A549 (cell line): ENCODE results near the gene FBXL13. TPM values are rescaled to one million over a fixed set of nuclear protein-coding genes. Genes with fewer than 3 reads are reported as not detected.

ENCODE experiments used
- ATAC-seq, 2 experiments: fragments of 200-7000 bp in 1 of 2; fragments of >200 bp in 1 of 2; cut with Nextera tagmentation in 1 of 2; cut with Tn5 transposase in 1 of 2; 3 replicates each; pipeline versions ENCODE4 v1.8.0 to v1.9.1; 2018 to 2020; ENCODE audit warnings: mild to moderate bottlenecking in 1 of 2, moderate library complexity in 1 of 2
- CTCF ChIA-PET: fragments of 300-600 bp; sonication (Branson Sonifier 250); formaldehyde crosslinking; extraction: SDS; loops from one replicate; lab custom pipeline; 2021; ENCODE audit warnings: antibody characterized with exemption, inconsistent platforms; lab: Yijun Ruan, JAX
- POLR2A ChIA-PET: fragments of 350-600 bp; formaldehyde crosslinking; extraction: SDS; loops from one replicate; lab custom pipeline; 2021; ENCODE audit warnings: antibody characterized with exemption, inconsistent platforms; lab: Yijun Ruan, JAX
- DNase-seq, 2 experiments: peaks; one replicate each; pipeline versions ENCODE4 v3.0.0 to v3.0.0-alpha.2; 2011 to 2016; ENCODE audit warnings: low read depth in 1 of 2, low spot score in 1 of 2
- FAIRE-seq: peaks from 2 replicates; lab custom pipeline; 2011; peaks lifted over from hg19 to GRCh38; lab: Jason Lieb, UNC
- H3K27ac ChIP-seq, 2 experiments: fragments of >200 bp; sonication (Bioruptor Twin); formaldehyde crosslinking; 3 replicates each; pipeline ENCODE4 v1.5.1; 2016 to 2017
- H3K4me1 ChIP-seq: fragments of >200 bp; sonication (Bioruptor Twin); formaldehyde crosslinking; 3 replicates; pipeline ENCODE4 v1.6.1; 2016
- H3K4me2 ChIP-seq: fragments of >200 bp; sonication (Bioruptor Twin); formaldehyde crosslinking; 3 replicates; pipeline ENCODE4 v1.6.1; 2016
- H3K4me3 ChIP-seq: fragments of >200 bp; sonication (Bioruptor Twin); formaldehyde crosslinking; 3 replicates; pipeline ENCODE4 v1.5.1; 2016
- H3K9me3 ChIP-seq: fragments of >200 bp; sonication (Bioruptor Twin); formaldehyde crosslinking; 3 replicates; pipeline ENCODE4 v1.6.1; 2016
- CEBPB ChIP-seq, 2 experiments: fragments of >200 bp in 1 of 2; sonication (Bioruptor Twin) in 1 of 2; formaldehyde crosslinking in 1 of 2; IDR thresholded peaks; 2 replicates each; pipeline ENCODE4 v1.6.1; 2012 to 2016
- FOSL2 ChIP-seq, 2 experiments: fragments of 450-650 bp in 1 of 2; fragments of >200 bp in 1 of 2; sonication (Bioruptor Twin) in 1 of 2; formaldehyde crosslinking; IDR thresholded peaks; 2 replicates each; pipeline versions ENCODE4 v1.5.0 to v1.6.1; 2016 to 2020; ENCODE audit warnings: mild to moderate bottlenecking in 1 of 2, moderate library complexity in 1 of 2
- GATA3 ChIP-seq: IDR thresholded peaks from 2 replicates; pipeline ENCODE4 v1.6.1; 2012; ENCODE audit warnings: borderline replicate concordance
- HOXB13 ChIP-seq: fragments of 250-450 bp; sonication (Bioruptor Pico); IDR thresholded peaks from 2 replicates; pipeline ENCODE4 v1.5.0; 2020; ENCODE audit warnings: low read depth, mild to moderate bottlenecking, moderate library complexity
- JUNB ChIP-seq: fragments of >200 bp; sonication (Bioruptor Twin); formaldehyde crosslinking; IDR thresholded peaks from 2 replicates; pipeline ENCODE4 v1.6.1; 2016
- MAFK ChIP-seq: fragments of 450-650 bp; IDR thresholded peaks from 2 replicates; pipeline ENCODE4 v1.6.1; 2014; ENCODE audit not compliant: partially characterized antibody
- POLR2A ChIP-seq: IDR thresholded peaks from 2 replicates; pipeline ENCODE4 v1.6.1; 2012; ENCODE audit warnings: mild to moderate bottlenecking, low read length
- RCOR1 ChIP-seq: fragments of 150-350 bp; IDR thresholded peaks from 2 replicates; pipeline ENCODE4 v1.6.1; 2014; ENCODE audit warnings: antibody characterized with exemption, low read length, low read depth
- SREBF2 ChIP-seq: fragments of 450-650 bp; IDR thresholded peaks from 2 replicates; pipeline ENCODE4 v1.6.1; 2014; ENCODE audit warnings: mild to moderate bottlenecking, moderate library complexity
- WGBS: methylation state at CpG from one replicate; pipeline ENCODE4 v1.1.6; 2017; ENCODE audit errors: missing lambda C conversion rate; 5-methylcytosine and 5-hydroxymethylcytosine counted together
- polyA plus RNA-seq, 4 experiments: library from polyadenylated mRNA; depleted of rRNA in 3 of 4; stranded (reverse); fragments of >200 nt; fragmentation: RNase III in 1 of 4; extraction: RNeasy Plus Mini Kit Qiagen cat#74134 plus additional on column Dnase treatment in 1 of 4; gene quantifications; 2 replicates in 3 of 4; 3 replicates in 1 of 4; pipeline ENCODE4 v1.2.3, GENCODE V29; 2011 to 2017
- TF ChIP-seq, protein P1 (sequence below): IDR thresholded peaks from 2 replicates; pipeline ENCODE4 v1.6.1; 2012
- TF ChIP-seq, protein P2 (sequence below): IDR thresholded peaks from 2 replicates; pipeline ENCODE4 v1.6.1; 2012
- TF ChIP-seq, protein P3 (sequence below): fragments of 150-350 bp; IDR thresholded peaks from 2 replicates; pipeline ENCODE4 v1.6.1; 2014; ENCODE audit warnings: low read depth, mild to moderate bottlenecking, low read length
- TF ChIP-seq, protein P4 (sequence below): fragments of >200 bp; sonication (Bioruptor Twin); formaldehyde crosslinking; IDR thresholded peaks from 3 replicates; pipeline ENCODE4 v1.6.1; 2016
- TF ChIP-seq, protein P5 (sequence below): fragments of 200-600 bp; sonication (generic); IDR thresholded peaks from 2 replicates; pipeline ENCODE4 v1.6.1; 2016; ENCODE audit warnings: antibody characterized with exemption, mild to moderate bottlenecking, moderate library complexity

Gene FBXL13
- polyA plus RNA-seq, 2 of the 4 experiments (the other 2 are of a cell fraction): 0.45 to 0.70 TPM

DNA sequence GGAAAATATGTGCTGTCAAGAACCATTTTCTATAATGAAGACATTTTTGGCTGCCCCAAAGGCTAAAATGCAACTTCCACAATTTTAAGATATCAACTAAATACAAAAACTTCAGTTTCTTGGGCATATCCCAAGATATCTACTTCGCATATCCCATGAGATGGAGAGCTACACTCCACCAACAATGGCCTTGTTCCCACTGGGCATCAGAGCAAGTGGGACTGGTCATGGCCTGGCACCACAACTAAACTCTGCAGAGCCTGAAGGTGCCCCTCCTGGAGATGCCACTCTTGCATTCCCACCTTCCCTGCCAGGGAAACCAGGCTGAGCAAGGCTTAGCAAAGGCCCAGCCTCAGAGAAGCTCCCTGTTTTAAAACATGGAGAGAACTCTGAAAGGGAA lies 237.6 kb downstream of the FBXL13 start:
- peak in 1 of 2 experiments; percentile 30; a peak in 1 of 6 replicates for ATAC-seq
- no peak for FAIRE-seq

DNA sequence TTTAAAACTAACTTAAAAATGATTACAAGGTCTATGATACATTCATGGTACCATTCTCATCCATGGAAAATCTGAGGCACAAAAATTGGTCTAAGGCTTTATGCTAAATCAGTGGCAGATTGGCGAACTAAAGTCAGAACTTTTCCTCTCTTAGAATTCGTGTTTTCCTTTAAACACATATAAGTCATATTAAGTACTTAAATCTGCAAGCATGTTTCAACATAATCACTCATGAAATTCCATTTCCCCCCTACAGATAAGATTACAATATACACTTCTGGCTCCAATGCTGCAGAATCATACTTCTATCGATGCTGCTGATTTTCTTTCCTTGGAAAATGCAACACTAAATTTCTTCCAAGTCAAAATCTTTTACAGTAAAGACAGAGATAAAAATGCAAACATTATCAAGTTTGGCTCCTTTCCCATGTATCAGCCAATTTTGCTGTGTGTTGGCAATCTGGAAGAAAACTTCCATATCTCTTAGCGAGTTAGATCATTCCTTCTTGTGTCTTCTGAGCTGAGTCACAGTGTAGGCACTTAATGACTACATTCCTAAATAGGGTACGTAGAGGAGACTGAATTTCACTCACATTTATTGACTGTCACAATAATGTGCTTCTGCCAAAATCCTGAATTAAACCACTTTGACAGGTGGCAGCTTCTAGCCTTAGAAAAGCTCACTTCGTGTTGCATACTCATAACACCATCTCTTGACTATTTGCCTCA lies 238.2 kb downstream of the FBXL13 start:
- Histone ChIP-seq H3K4me2 (peak overlapping the region; percentile 57), H3K9me3 (no peaks in the 10 kb centered on the region), H3K4me3 (no peak overlapping the region), H3K4me1 (peaks cover 39% of the 10 kb centered on the region), H3K27ac (peak overlapping the region; percentile 18 to 40; a peak in 2 of 6 replicates)
- peak; percentile 85 to 89 for ATAC-seq
- POLR2A ChIA-PET: no interaction called here
- DNase-seq: peak; percentile 26 to 63
- CTCF ChIA-PET: interaction anchor here (1.2 to 1.9 kb wide), 3 partner anchors 56 to 226 kb away, joined by 4 to 6 read pairs (median 4); no protein-coding TSS in a partner anchor
- WGBS: 31% methylated on average over 6 of the region's 6 CpGs
- peak; percentile 54 for FAIRE-seq
- TF ChIP-seq GATA3 (peak; percentile 71; the same call in 1 of the 2 replicates), SREBF2 (no peak), JUNB (peak; percentile 74), MAFK (peak; percentile 33), FOSL2 (IDR thresholded peaks at IDR 0.05) (peak; percentile 53), FOSL2 (CRISPR knock-in tag; IDR thresholded peaks at IDR 0.05) (peak; percentile 41), HOXB13 (CRISPR knock-in tag) (no peak), CEBPB (IDR thresholded peaks at IDR 0.05) (peak in 1 of 2 experiments; percentile 27; a peak in 1 of 4 replicates)
- TF ChIP-seq, protein P1, sequence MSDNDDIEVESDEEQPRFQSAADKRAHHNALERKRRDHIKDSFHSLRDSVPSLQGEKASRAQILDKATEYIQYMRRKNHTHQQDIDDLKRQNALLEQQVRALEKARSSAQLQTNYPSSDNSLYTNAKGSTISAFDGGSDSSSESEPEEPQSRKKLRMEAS: peak; percentile 42; the same call in 1 of the 2 replicates

More for the DNA sequence above, 237.6 kb downstream of the FBXL13 start:
- POLR2A ChIA-PET: no interaction called here
- WGBS: 94% methylated on average over 1 of the region's 1 CpG
- TF ChIP-seq POLR2A: no peak
- TF ChIP-seq, protein P2, sequence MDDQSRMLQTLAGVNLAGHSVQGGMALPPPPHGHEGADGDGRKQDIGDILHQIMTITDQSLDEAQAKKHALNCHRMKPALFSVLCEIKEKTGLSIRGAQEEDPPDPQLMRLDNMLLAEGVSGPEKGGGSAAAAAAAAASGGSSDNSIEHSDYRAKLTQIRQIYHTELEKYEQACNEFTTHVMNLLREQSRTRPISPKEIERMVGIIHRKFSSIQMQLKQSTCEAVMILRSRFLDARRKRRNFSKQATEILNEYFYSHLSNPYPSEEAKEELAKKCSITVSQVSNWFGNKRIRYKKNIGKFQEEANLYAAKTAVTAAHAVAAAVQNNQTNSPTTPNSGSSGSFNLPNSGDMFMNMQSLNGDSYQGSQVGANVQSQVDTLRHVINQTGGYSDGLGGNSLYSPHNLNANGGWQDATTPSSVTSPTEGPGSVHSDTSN: no peak
- TF ChIP-seq, protein P3, sequence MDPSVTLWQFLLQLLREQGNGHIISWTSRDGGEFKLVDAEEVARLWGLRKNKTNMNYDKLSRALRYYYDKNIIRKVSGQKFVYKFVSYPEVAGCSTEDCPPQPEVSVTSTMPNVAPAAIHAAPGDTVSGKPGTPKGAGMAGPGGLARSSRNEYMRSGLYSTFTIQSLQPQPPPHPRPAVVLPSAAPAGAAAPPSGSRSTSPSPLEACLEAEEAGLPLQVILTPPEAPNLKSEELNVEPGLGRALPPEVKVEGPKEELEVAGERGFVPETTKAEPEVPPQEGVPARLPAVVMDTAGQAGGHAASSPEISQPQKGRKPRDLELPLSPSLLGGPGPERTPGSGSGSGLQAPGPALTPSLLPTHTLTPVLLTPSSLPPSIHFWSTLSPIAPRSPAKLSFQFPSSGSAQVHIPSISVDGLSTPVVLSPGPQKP: no peak
- TF ChIP-seq, protein P4, sequence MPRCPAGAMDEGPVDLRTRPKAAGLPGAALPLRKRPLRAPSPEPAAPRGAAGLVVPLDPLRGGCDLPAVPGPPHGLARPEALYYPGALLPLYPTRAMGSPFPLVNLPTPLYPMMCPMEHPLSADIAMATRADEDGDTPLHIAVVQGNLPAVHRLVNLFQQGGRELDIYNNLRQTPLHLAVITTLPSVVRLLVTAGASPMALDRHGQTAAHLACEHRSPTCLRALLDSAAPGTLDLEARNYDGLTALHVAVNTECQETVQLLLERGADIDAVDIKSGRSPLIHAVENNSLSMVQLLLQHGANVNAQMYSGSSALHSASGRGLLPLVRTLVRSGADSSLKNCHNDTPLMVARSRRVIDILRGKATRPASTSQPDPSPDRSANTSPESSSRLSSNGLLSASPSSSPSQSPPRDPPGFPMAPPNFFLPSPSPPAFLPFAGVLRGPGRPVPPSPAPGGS: no peak
- Histone ChIP-seq H3K4me3 (no peak overlapping the region), H3K9me3 (no peaks in the 10 kb centered on the region), H3K4me2 (peak overlapping the region; percentile 57), H3K27ac (peak overlapping the region in 1 of 2 experiments; percentile 40; a peak in 2 of 6 replicates), H3K4me1 (peaks cover 39% of the 10 kb centered on the region)
- CTCF ChIA-PET: interaction anchor here (0.8 to 1.5 kb wide), 3 partner anchors 41 to 225 kb away, joined by 3 to 4 read pairs (median 4); no protein-coding TSS in a partner anchor
- no peak for DNase-seq

DNA sequence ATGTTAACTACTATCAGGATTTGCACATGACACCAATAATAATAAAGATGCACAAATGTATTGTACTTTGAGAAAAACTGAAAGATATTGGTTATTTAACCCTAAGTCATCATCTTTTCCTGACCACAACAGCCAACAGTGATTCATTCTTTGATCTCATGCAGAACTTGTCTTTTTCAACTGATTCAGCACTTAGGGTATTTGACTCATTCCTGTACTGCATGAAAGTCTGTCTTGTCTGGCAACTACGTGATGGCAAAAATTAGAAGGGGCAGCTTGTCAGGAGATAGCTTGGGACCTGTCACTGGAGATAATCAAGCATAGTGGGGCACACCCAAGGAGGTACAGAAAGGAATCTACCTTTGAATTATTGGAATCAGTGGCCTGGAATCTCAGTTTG lies 239.6 kb downstream of the FBXL13 start:
- ChIA-PET POLR2A (no interaction called here), CTCF (interaction anchor here (0.7 to 1.9 kb wide), 2 partner anchors 22 to 227 kb away, joined by 4 to 6 read pairs; no protein-coding TSS in a partner anchor)
- TF ChIP-seq, protein P5, sequence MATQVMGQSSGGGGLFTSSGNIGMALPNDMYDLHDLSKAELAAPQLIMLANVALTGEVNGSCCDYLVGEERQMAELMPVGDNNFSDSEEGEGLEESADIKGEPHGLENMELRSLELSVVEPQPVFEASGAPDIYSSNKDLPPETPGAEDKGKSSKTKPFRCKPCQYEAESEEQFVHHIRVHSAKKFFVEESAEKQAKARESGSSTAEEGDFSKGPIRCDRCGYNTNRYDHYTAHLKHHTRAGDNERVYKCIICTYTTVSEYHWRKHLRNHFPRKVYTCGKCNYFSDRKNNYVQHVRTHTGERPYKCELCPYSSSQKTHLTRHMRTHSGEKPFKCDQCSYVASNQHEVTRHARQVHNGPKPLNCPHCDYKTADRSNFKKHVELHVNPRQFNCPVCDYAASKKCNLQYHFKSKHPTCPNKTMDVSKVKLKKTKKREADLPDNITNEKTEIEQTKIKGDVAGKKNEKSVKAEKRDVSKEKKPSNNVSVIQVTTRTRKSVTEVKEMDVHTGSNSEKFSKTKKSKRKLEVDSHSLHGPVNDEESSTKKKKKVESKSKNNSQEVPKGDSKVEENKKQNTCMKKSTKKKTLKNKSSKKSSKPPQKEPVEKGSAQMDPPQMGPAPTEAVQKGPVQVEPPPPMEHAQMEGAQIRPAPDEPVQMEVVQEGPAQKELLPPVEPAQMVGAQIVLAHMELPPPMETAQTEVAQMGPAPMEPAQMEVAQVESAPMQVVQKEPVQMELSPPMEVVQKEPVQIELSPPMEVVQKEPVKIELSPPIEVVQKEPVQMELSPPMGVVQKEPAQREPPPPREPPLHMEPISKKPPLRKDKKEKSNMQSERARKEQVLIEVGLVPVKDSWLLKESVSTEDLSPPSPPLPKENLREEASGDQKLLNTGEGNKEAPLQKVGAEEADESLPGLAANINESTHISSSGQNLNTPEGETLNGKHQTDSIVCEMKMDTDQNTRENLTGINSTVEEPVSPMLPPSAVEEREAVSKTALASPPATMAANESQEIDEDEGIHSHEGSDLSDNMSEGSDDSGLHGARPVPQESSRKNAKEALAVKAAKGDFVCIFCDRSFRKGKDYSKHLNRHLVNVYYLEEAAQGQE: no peak
- TF ChIP-seq GATA3 (peak; percentile 41; the same call in 1 of the 2 replicates), POLR2A (no peak), MAFK (peak; percentile 97), FOSL2 (IDR thresholded peaks at IDR 0.05) (peak; percentile 47; the same call in 1 of the 2 replicates), FOSL2 (CRISPR knock-in tag; IDR thresholded peaks at IDR 0.05) (peak; percentile 65), RCOR1 (no peak), JUNB (0 out of 2 replicates have a peak, but pooled peaks have one; percentile 40)
- H3K4me1 ChIP-seq: peaks cover 32% of the 10 kb centered on the region
- H3K9me3 ChIP-seq: no peaks in the 10 kb centered on the region
- H3K4me2 ChIP-seq: peak overlapping the region; percentile 46
- no peak overlapping the region for H3K4me3 ChIP-seq
- 4% methylated on average over 1 of the region's 1 CpG for WGBS
- DNase-seq (peak; percentile 36 to 55), FAIRE-seq (peak; percentile 56), ATAC-seq (peak; percentile 86 to 91)
- H3K27ac ChIP-seq: peak overlapping the region in 1 of 2 experiments; percentile 42; a peak in 1 of 6 replicates
